Astrocyte of the cerebellum (primary cell): Measurements from ENCODE around the gene SLC5A6.

Experiments
- DNase-seq: peaks from one replicate; pipeline ENCODE4 v3.0.0-alpha.2; 2011; ENCODE audit warnings: low read depth
- H3K4me3 ChIP-seq: 2 replicates; pipeline ENCODE4 v1.5.1; 2011; ENCODE audit warnings: mild to moderate bottlenecking, low read depth, low read length, moderate library complexity
- CTCF ChIP-seq: IDR thresholded peaks from 2 replicates; pipeline ENCODE4 v1.5.1; 2012; ENCODE audit warnings: low read length, low read depth, moderate library complexity, mild to moderate bottlenecking; ENCODE audit errors: missing control alignments
- in situ Hi-C: cut with HindIII; loops from 2 replicates; pipeline ENCODE4 v1.10.0; 2017; ENCODE audit warnings: low sequenced_read_pairs

SLC5A6 gene

GRCh38 chr2:27237341-27237945, 25.4 kb upstream of the SLC5A6 start:
- TF ChIP-seq CTCF: no peak
- H3K4me3 ChIP-seq: no peak overlapping the region
- in situ Hi-C loops: no loop called here
- no peak for DNase-seq

GRCh38 chr2:27236626-27237025, 24.6 kb upstream of the SLC5A6 start:
- no peak for DNase-seq
- no peak for TF ChIP-seq CTCF
- H3K4me3 ChIP-seq: no peak overlapping the region
- in situ Hi-C loops: no loop called here

GRCh38 chr2:27236136-27236535, 24.1 kb upstream of the SLC5A6 start:
- no peak for TF ChIP-seq CTCF
- H3K4me3 ChIP-seq: no peak overlapping the region
- DNase-seq: no peak
- in situ Hi-C loops: no loop called here

GRCh38 chr2:27233341-27233740, 21.3 kb upstream of the SLC5A6 start:
- in situ Hi-C loops: no loop called here
- DNase-seq: no peak
- no peak for TF ChIP-seq CTCF
- no peak overlapping the region for H3K4me3 ChIP-seq

GRCh38 chr2:27231921-27232320, 19.9 kb upstream of the SLC5A6 start:
- no peak for DNase-seq
- H3K4me3 ChIP-seq: no peak overlapping the region
- in situ Hi-C loops: no loop called here
- TF ChIP-seq CTCF: no peak

GRCh38 chr2:27227501-27227900, 15.4 kb upstream of the SLC5A6 start:
- no peak overlapping the region for H3K4me3 ChIP-seq
- no peak for TF ChIP-seq CTCF
- no peak for DNase-seq
- in situ Hi-C loops: no loop called here

- no peak for DNase-seq
- H3K4me3 ChIP-seq: no peak overlapping the region
- in situ Hi-C loops: no loop called here
- TF ChIP-seq CTCF: no peak
Observed at GRCh38 chr2:27225526-27225925, 13.5 kb upstream of the SLC5A6 start.
